ENCODE measurements around the gene CHAD.

DNA sequence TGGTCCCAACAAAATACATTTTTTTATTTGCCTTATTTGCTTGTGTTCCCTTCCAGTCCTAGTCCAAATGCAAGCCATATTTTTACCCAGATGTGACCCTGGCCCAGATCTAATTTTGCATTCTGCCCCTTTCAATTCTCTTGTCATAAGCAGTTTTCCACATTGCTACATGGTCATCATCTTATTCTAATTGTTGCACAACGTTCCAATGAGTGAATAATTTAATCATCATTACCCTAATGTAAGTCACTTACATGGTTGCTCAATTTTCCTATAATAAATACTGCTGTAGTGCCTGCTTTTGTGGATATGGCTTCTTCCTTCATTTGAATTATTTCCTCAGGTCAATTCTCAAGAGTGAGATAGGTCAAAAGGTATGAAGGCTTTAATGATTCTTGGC, 22.8 kb upstream of the CHAD start:
- TF ChIP-seq, protein P1, sequence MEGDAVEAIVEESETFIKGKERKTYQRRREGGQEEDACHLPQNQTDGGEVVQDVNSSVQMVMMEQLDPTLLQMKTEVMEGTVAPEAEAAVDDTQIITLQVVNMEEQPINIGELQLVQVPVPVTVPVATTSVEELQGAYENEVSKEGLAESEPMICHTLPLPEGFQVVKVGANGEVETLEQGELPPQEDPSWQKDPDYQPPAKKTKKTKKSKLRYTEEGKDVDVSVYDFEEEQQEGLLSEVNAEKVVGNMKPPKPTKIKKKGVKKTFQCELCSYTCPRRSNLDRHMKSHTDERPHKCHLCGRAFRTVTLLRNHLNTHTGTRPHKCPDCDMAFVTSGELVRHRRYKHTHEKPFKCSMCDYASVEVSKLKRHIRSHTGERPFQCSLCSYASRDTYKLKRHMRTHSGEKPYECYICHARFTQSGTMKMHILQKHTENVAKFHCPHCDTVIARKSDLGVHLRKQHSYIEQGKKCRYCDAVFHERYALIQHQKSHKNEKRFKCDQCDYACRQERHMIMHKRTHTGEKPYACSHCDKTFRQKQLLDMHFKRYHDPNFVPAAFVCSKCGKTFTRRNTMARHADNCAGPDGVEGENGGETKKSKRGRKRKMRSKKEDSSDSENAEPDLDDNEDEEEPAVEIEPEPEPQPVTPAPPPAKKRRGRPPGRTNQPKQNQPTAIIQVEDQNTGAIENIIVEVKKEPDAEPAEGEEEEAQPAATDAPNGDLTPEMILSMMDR (IDR thresholded peaks at IDR 0.05), result no peak
- no peak for TF ChIP-seq POLR2A (IDR thresholded peaks at IDR 0.05)

Data from lower leg skin (tissue), 3 donors.